ENCODE data around the gene PRKG1. TPM values are rescaled to one million over a fixed set of nuclear protein-coding genes. Genes with fewer than 3 reads are reported as not detected.
"Not testable (repeated sequence)": the region's sequence is repeated elsewhere in the genome, so short reads cannot be mapped to it uniquely, and the experiment has no call there.

PRKG1 gene
- total RNA-seq, 2 donors from 2014 or later: 145 to 381 TPM

DNA sequence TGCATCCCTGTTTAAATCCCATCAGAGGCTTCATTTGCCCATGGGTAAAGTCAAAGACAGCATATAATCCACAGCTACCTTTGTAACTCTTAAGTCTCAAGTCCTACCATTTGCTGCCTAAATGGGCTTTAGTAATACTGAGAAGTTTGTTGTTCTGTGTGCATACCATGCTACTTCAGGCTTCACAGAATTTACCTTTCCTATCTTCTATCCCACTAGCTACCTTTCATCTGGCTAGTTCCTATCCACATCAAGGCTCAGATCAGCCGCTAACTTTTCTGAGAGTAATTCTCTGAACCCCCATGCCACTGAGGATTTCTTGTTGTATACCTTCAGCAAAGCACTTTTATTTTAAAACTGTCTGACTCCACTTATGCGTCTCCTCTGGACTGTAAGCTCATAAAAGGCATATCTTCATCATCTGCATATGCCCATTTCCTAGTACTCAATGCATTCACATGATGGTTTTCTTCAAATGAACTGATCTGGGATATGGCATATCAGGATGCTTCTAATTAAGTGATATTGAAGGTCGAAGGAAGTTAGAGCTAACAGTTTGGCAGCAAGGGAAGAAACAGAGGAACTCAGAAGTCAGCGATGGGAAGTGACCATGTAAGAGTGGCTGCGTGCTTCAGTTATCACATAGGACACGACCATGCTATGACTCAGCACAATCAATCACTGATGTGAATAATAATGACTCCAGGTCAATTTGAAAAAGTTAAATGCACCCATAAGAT lies 955.9 kb downstream of the PRKG1 start:
- H3K27ac ChIP-seq: no peak overlapping the region
- H3K27me3 ChIP-seq (replicated peaks; ENCODE audit: insufficient read depth): no peaks in the 10 kb centered on the region
- H3K4me3 ChIP-seq: no peak overlapping the region
- H3K36me3 ChIP-seq: no peaks in the 10 kb centered on the region
- TF ChIP-seq, protein P1, sequence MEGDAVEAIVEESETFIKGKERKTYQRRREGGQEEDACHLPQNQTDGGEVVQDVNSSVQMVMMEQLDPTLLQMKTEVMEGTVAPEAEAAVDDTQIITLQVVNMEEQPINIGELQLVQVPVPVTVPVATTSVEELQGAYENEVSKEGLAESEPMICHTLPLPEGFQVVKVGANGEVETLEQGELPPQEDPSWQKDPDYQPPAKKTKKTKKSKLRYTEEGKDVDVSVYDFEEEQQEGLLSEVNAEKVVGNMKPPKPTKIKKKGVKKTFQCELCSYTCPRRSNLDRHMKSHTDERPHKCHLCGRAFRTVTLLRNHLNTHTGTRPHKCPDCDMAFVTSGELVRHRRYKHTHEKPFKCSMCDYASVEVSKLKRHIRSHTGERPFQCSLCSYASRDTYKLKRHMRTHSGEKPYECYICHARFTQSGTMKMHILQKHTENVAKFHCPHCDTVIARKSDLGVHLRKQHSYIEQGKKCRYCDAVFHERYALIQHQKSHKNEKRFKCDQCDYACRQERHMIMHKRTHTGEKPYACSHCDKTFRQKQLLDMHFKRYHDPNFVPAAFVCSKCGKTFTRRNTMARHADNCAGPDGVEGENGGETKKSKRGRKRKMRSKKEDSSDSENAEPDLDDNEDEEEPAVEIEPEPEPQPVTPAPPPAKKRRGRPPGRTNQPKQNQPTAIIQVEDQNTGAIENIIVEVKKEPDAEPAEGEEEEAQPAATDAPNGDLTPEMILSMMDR (IDR thresholded peaks at IDR 0.05): no peak
- H3K4me1 ChIP-seq (ENCODE audit: control insufficient read depth in 1 of 2, low read depth in 2 of 2): peaks cover 5 to 29% of the 10 kb centered on the region in 2 donors
- no peak for DNase-seq (ENCODE audit: low spot score)
- no peaks in the 10 kb centered on the region for H3K9me3 ChIP-seq
- no peak for ATAC-seq (ENCODE audit: insufficient number of reproducible peaks, low FRiP score, low read depth)

DNA sequence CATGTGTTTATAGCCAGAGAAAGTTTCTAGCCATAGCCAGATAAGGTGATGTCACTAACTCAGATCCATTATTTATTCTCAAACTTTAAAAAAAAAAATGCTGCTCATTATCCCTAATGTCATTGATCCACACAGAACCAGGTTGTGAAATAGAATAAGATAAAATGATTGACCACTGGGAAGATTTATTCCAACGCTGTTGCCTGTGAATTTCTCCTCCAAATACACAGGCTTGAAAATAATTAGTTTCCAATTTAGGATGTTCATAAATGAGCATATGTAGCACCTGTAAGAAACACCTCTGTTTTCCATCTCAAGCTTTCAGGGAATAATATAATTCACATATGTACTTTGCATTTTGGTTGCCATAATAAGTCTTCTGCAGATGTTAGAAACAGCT lies 956.7 kb downstream of the PRKG1 start:
- TF ChIP-seq, protein P1 (IDR thresholded peaks at IDR 0.05): no peak
- Histone ChIP-seq H3K4me1 (ENCODE audit: control insufficient read depth in 1 of 2, low read depth in 2 of 2) (peaks cover 5 to 29% of the 10 kb centered on the region in 2 donors), H3K9me3 (no peaks in the 10 kb centered on the region), H3K36me3 (no peaks in the 10 kb centered on the region), H3K4me3 (no peak overlapping the region), H3K27me3 (replicated peaks; ENCODE audit: insufficient read depth) (no peaks in the 10 kb centered on the region), H3K27ac (no peak overlapping the region)
- ATAC-seq (ENCODE audit: insufficient number of reproducible peaks, low FRiP score, low read depth): no peak
- no peak for DNase-seq (ENCODE audit: low spot score)

DNA sequence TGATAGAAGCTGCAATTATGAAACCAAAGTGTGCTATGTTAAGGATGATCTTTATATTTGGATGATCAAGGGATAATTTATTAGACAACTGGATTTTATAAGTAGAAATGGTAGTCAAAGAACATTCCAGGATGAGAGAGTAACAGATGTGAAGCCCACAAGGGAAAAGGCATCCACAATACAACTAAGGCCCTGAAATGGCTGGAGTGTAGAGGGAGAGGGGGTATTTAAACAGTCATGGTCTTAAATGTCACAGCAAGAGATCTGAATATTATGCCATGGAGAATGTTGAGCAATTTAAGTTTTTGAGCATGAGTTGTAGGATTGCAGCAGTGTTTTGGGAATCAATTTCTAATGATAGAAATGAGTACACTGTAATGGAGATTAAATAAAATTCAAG lies 957.5 kb downstream of the PRKG1 start:
- no peak overlapping the region for H3K27ac ChIP-seq
- peaks cover 5 to 29% of the 10 kb centered on the region in 2 donors for H3K4me1 ChIP-seq (ENCODE audit: control insufficient read depth in 1 of 2, low read depth in 2 of 2)
- H3K4me3 ChIP-seq: no peak overlapping the region
- H3K9me3 ChIP-seq: no peaks in the 10 kb centered on the region
- TF ChIP-seq, protein P1 (IDR thresholded peaks at IDR 0.05): no peak
- H3K27me3 ChIP-seq (replicated peaks; ENCODE audit: insufficient read depth): no peaks in the 10 kb centered on the region
- ATAC-seq (ENCODE audit: insufficient number of reproducible peaks, low FRiP score, low read depth) (no peak), DNase-seq (ENCODE audit: low spot score) (no peak)
- H3K36me3 ChIP-seq: no peaks in the 10 kb centered on the region

DNA sequence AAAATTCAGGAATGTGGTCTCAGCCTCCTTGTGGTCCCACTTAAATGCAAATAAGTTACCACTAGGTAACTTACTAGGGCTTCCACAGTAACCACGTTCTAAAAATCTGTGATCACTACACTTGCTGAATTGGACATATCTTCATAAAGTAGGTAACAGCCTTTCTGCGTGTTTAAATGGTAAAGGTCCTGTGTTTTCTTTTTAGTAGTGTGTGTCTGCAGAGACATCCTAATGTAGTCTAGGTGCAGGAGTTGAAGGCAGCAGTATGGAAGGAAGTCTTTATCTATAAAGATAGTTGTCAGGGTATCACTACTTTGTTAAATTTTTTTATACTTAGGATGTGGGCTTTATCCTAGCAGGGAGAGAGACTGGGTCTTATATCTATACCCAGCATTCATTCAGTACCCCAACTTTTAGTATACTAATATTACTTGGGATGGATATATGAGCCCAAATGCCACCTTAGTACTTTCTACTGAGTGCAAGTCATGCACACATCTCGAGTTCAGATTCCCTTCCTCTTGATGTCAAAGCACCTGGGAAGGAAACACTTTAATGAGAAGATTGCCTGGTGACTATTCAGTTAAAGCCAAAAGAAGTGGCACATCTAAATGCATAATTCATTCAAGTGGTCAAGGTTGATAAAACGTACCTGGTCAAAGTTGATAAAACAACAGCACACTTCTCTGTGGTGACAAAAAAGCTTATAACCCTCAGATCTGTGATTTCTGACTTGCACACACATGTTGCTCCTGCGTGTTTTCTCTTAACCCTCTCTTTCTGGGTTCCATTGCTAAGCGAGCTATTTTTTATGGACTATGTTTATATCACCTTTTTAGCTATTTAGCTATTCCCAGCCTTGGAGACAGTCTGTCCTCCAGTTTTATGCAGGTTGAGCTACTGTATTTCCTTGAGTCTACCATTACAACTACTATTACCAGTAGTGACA lies 958.7 kb downstream of the PRKG1 start:
- Histone ChIP-seq H3K27ac (no peak overlapping the region), H3K27me3 (replicated peaks; ENCODE audit: insufficient read depth) (no peaks in the 10 kb centered on the region), H3K36me3 (no peaks in the 10 kb centered on the region), H3K9me3 (no peaks in the 10 kb centered on the region), H3K4me1 (ENCODE audit: control insufficient read depth in 1 of 2, low read depth in 2 of 2) (peaks cover 5 to 26% of the 10 kb centered on the region in 2 donors), H3K4me3 (no peak overlapping the region)
- ATAC-seq (ENCODE audit: insufficient number of reproducible peaks, low FRiP score, low read depth) (no peak), DNase-seq (ENCODE audit: low spot score) (no peak)
- TF ChIP-seq, protein P1 (IDR thresholded peaks at IDR 0.05): no peak

DNA sequence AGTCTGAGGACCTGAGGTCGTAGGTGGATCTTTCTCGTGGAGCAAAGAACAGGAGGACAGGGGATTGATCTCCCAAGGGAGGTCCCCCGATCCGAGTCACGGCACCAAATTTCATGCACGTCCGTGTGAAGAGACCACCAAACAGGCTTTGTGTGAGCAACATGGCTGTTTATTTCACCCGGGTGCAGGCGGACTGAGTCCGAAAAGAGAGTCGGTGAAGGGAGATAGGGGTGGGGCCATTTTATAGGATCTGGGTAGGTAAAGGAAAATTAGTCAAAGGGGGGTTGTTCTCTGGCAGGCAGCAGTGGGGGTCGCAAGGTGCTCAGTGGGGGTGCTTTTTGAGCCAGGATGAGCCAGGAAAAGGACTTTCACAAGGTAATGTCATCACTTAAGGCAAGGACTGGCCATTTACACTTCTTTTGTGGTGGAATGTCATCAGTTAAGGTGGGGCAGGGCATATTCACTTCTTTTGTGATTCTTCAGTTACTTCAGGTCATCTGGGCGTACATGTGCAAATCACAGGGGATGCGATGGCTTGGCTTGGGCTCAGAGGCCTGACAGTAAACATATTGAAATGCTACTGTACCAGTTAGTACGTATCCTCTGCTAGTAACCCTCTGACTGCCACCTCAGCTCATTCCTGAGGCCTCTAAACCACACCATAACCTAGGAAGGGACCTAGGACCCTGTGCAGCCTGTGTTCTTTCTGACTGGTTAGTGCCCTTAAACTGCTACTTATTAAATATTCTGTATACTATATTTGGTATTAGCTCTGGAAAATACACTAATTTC lies 964.9 kb downstream of the PRKG1 start:
- H3K4me3 ChIP-seq; DNase-seq (ENCODE audit: low spot score); ATAC-seq (ENCODE audit: insufficient number of reproducible peaks, low FRiP score, low read depth); H3K27ac ChIP-seq; H3K27me3 ChIP-seq (replicated peaks; ENCODE audit: insufficient read depth); H3K9me3 ChIP-seq; H3K36me3 ChIP-seq: not testable (repeated sequence)
- H3K4me1 ChIP-seq (ENCODE audit: control insufficient read depth in 1 of 2, low read depth in 2 of 2): peaks cover 0 to 29% of the 10 kb centered on the region in 2 donors

Measured in thoracic aorta (tissue), 2 donors.